Measurements from ENCODE around the gene SKP2.

SKP2 gene

DNA sequence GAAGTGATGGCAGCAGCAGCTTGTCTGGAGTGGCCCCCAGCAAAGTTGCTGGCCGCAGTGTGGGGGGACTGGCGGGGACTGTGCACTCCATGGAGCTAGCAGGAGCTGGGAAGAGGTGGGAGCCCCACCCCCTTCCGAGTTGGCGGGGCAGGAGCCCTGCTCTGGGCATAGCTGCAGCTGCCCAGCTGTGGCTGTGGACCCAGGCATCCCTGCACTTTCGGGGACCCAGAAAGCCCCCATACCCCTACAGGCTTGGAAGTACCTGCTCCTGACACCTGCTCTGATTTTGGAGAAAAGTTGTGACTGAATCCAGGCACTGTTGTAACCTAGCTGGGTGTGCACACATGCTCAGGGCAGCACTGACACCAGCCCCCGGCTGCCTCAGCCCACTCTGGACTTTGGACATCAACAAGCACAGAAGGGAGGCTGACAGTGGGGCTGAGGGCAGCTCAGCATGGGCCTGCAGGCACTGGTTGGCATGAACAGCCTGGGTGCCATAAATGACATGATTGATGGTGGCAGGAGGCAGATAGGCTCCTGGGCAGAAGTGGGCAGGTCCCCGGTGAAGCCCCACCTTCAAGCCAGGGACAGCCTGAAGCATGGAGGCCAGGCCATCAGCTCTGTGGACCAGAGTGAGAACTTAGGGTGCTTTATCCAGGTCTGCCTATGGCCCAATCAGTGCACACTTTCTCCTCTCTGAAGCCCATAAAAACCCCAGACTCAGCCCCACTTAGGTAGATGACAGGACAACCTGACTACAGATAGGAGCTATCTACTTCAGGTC, 12.8 kb upstream of the SKP2 start:
- Histone ChIP-seq H3K4me3 (peak overlapping the region; percentile 10; the same call in 1 of the 2 replicates), H3K36me3 (peaks cover 48% of the 10 kb centered on the region), H3K9me3 (peaks cover 36% of the 10 kb centered on the region), H3K27ac (no peak overlapping the region), H3K27me3 (no peaks in the 10 kb centered on the region), H3K4me2 (no peak overlapping the region), H3K9ac (no peak overlapping the region), H4K20me1 (no peaks in the 10 kb centered on the region), H3K4me1 (no peaks in the 10 kb centered on the region)
- TF ChIP-seq Cebpa-rat (IDR thresholded peaks at IDR 0.05), result no peak

DNA sequence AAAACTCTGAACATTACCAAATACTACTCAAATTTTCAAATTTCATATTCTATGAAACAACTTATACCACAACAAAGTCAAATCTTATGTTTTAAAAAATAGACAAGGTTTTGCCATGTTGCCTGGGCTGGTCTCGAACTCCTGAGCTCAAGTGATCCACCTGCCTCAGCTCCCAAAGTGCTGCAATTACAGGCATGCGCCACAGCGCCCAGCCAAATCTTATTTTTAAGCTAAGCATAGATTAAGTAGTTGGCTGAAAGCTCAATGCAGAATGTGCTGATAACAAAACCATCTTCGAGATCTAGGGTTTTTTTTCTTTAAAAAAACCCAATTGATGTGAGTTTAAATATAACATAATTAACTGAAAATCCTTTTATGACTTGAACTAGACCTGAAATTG, 6.6 kb upstream of the SKP2 start:
- H3K36me3 ChIP-seq, result peaks cover 18% of the 10 kb centered on the region
- no peaks in the 10 kb centered on the region for H3K27me3 ChIP-seq
- H3K27ac ChIP-seq, result no peak overlapping the region
- H3K9me3 ChIP-seq, result peaks cover 15% of the 10 kb centered on the region
- no peak for TF ChIP-seq Cebpa-rat (IDR thresholded peaks at IDR 0.05)
- peaks cover 9% of the 10 kb centered on the region for H3K4me1 ChIP-seq
- no peak overlapping the region for H3K4me3 ChIP-seq
- no peaks in the 10 kb centered on the region for H4K20me1 ChIP-seq
- no peak overlapping the region for H3K9ac ChIP-seq
- no peak overlapping the region for H3K4me2 ChIP-seq

DNA sequence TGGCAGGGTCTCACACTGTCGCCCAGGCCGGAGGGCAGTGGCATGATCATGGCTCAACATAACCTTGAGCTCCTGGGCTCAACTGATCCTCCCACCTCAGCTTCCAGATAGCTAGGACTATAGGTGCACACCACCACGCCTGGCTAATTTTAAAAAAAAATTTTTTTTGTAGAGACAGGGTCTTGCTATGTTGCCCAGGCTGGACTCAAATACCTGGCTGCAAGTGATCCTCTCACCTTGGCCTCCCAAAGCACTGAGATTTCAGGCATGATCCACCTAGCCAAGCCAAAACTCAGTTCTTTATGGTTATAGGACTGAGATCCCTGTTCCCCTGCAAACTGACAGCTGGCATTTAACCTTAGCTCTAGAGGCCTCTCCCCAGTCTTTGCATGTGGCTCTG, 5.5 kb upstream of the SKP2 start:
- no peaks in the 10 kb centered on the region for H4K20me1 ChIP-seq
- no peaks in the 10 kb centered on the region for H3K27me3 ChIP-seq
- no peak overlapping the region for H3K4me2 ChIP-seq
- 0 out of 2 replicates have a peak, but pooled peaks cover 7% of the 10 kb centered on the region for H3K9me3 ChIP-seq
- H3K4me1 ChIP-seq, result peaks cover 16% of the 10 kb centered on the region
- TF ChIP-seq Cebpa-rat (IDR thresholded peaks at IDR 0.05), result no peak
- H3K36me3 ChIP-seq, result peaks cover 9% of the 10 kb centered on the region; the same call in 1 of the 2 replicates
- no peak overlapping the region for H3K4me3 ChIP-seq
- no peak overlapping the region for H3K9ac ChIP-seq
- no peak overlapping the region for H3K27ac ChIP-seq

DNA sequence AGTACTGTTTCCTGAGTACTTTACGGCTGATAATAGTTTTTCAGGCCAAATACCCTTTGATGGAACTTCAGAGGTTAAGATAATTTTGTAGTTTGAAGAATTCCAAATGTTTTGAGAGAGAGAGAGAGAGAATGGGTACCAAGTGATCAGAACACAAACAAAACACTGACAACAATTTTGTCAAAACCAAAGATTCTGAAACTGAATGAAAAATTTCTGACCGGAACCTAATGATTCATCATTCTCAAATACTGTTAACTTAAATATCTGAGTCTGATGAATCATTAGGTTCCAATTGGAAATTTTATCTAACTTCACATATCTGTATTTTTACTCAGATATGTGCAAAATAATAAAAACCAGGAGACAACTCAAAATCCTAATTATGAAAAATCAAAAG, 4.2 kb upstream of the SKP2 start:
- no peaks in the 10 kb centered on the region for H3K27me3 ChIP-seq
- 0 out of 2 replicates have a peak, but pooled peaks cover 3% of the 10 kb centered on the region for H3K9me3 ChIP-seq
- H3K27ac ChIP-seq, result no peak overlapping the region
- H3K4me3 ChIP-seq, result no peak overlapping the region
- H3K4me2 ChIP-seq, result no peak overlapping the region
- no peaks in the 10 kb centered on the region for H4K20me1 ChIP-seq
- H3K9ac ChIP-seq, result no peak overlapping the region
- no peak for TF ChIP-seq Cebpa-rat (IDR thresholded peaks at IDR 0.05)
- peaks cover 4% of the 10 kb centered on the region; the same call in 1 of the 2 replicates for H3K36me3 ChIP-seq
- H3K4me1 ChIP-seq, result peaks cover 16% of the 10 kb centered on the region

DNA sequence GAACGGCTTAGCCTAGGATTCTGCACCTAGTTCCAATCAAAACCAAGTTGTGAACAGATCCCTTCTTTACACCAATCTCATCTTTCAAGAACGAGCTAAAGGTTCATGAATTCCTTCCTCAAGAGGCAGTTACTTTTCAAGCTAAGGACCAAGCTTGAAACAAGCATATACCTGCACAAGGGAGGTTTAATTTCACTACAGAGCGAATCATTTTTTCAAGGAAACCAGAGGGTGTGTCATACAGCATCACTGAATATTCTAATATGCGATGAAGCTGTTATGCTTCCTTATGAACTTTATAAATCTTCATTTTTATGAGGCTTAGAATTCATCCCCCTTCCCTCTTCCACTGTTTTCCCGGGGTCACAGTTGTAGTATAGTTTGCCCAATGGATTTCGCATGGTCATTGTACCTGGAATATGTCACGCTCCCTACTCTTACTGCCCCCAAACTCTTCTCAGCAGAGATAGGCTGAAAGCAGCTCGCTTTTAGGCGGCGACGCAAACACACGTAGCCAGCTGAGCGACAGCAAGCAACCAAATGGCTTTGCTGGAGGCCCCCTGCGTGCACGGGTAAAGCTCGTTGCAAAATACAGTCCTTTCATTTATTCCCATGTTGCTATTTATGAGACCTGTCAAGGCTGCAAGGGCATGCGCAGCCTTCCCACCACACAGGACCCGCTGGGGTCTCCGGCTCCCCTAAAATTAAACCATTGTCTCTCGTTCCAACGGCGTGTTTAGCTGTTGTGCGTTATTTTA, 1.1 kb upstream of the SKP2 start:
- no peaks in the 10 kb centered on the region for H3K27me3 ChIP-seq
- peaks cover 23% of the 10 kb centered on the region for H3K36me3 ChIP-seq
- peak overlapping the region; percentile 97 for H3K4me3 ChIP-seq
- peak overlapping the region; percentile 85 for H3K4me2 ChIP-seq
- H3K9ac ChIP-seq, result peak overlapping the region; percentile 87
- no peak for TF ChIP-seq Cebpa-rat (IDR thresholded peaks at IDR 0.05)
- no peaks in the 10 kb centered on the region for H3K9me3 ChIP-seq
- peak overlapping the region; percentile 81 for H3K27ac ChIP-seq
- 0 out of 2 replicates have a peak, but pooled peaks cover under 1% of the 10 kb centered on the region for H4K20me1 ChIP-seq
- H3K4me1 ChIP-seq, result peaks cover 45% of the 10 kb centered on the region

DNA sequence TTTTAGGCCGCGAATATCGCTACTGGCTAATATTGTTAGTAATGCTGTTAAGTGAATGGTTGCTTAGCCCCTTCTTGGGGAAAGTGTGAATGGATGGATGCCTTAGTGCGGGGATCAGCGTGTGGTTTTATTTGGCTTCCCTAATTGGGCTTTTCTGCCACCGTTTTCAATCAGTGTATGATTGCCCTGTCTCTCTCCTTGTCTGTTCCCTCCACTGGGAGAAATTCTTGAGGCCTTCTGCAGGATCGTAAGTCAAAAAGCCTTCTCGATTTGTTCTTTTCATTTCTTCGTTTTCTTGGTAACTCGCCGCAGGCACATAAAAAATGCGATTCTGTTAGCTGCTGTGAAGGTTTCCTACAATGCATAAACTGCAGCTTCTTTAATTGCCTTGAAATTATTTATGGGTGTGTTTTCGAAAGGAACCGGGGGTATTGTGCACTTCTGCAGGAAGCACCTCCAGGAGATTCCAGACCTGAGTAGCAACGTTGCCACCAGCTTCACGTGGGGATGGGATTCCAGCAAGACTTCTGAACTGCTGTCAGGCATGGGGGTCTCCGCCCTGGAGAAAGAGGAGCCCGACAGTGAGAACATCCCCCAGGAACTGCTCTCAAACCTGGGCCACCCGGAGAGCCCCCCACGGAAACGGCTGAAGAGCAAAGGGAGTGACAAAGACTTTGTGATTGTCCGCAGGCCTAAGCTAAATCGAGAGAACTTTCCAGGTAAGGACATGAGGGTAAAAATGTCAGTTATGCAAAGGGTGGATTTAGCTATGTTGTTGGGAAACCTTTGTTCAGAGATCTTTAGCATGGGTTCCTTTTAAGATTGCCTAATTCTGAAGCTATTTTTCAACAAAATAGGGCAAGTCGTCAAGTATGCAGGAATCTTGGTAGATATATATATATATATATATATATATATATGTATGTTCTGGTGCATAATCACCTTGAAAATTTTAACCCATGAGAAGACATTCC, 700 bp downstream of the SKP2 start:
- peaks cover 55% of the 10 kb centered on the region for H3K4me1 ChIP-seq
- 0 out of 2 replicates have a peak, but pooled peaks cover 5% of the 10 kb centered on the region for H4K20me1 ChIP-seq
- peak overlapping the region; percentile 95 for H3K4me2 ChIP-seq
- no peaks in the 10 kb centered on the region for H3K27me3 ChIP-seq
- H3K9ac ChIP-seq, result peak overlapping the region; percentile 87
- peak overlapping the region; percentile 79 for H3K27ac ChIP-seq
- peak overlapping the region; percentile 97 for H3K4me3 ChIP-seq
- H3K36me3 ChIP-seq, result peaks cover 41% of the 10 kb centered on the region
- no peaks in the 10 kb centered on the region for H3K9me3 ChIP-seq
- no peak for TF ChIP-seq Cebpa-rat (IDR thresholded peaks at IDR 0.05)

DNA sequence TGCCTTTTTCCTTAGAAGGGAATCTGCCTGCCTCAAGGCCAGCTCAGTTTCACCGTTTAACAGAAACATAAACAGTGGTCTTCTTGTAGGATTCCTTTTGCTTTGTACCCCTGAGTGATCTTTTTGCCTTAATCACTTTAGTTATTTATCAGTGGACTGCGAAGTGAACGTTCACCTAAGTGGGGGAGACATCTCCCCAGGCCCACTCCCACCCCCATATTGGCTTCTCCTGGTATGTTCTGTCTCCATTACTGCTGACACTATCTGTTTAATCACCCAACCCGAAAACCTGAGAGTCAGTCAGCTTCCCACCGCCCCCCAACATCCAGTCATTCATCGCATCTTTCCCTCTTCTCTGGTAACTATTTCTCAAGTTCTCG, 1.4 kb downstream of the SKP2 start:
- Histone ChIP-seq H3K4me2 (peak overlapping the region; percentile 95), H3K27ac (peak overlapping the region; percentile 79), H4K20me1 (peaks cover 9% of the 10 kb centered on the region; the same call in 1 of the 2 replicates), H3K4me3 (peak overlapping the region; percentile 97), H3K4me1 (peaks cover 61% of the 10 kb centered on the region), H3K9me3 (no peaks in the 10 kb centered on the region), H3K36me3 (peaks cover 48% of the 10 kb centered on the region), H3K9ac (peak overlapping the region; percentile 87), H3K27me3 (no peaks in the 10 kb centered on the region)
- no peak for TF ChIP-seq Cebpa-rat (IDR thresholded peaks at IDR 0.05)

DNA sequence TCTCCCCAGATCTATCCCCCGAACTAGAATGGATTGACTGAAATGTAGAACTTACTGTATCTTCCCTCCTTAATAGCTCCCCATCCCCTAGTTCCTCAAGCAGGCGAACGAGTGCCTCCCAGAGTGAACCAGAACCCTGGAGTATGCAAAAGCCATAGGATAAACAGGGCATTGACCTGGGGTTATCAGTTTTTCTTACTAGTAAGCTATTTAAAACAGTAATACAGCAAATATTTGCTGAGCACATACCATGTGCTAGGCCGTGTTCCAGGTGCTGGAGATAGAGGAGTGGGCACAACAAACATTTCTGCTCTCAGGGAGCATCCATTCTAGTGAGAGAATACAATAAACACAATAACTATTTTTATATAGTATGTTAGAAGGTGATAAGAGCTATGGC, 1.8 kb downstream of the SKP2 start:
- Histone ChIP-seq H3K36me3 (peaks cover 52% of the 10 kb centered on the region), H3K4me1 (peaks cover 62% of the 10 kb centered on the region), H3K9ac (peak overlapping the region; percentile 87), H3K27ac (no peak overlapping the region), H3K4me2 (peak overlapping the region; percentile 95), H3K9me3 (no peaks in the 10 kb centered on the region), H3K27me3 (no peaks in the 10 kb centered on the region), H4K20me1 (peaks cover 11% of the 10 kb centered on the region; the same call in 1 of the 2 replicates), H3K4me3 (peak overlapping the region; percentile 97)
- TF ChIP-seq Cebpa-rat (IDR thresholded peaks at IDR 0.05), result no peak

DNA sequence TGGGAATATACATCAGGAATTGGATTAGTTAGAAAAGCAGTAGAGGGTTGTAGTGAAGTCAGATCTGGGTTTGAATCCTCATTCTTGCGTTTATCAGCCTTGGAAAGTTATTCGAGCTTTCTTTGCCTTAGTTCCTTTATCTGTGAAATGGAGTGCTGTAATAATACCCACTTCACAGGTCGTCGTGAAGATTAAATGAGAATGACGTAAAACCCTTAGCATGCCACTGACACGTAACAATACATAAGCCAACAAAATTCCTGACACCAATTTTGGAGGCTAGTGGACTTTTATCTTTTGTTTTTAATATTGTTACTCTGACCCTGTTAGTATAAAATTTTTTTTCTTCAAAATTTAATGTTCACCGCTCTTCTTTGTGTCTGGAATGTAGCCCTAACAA, 3.4 kb downstream of the SKP2 start:
- TF ChIP-seq Cebpa-rat (IDR thresholded peaks at IDR 0.05), result no peak
- Histone ChIP-seq H3K4me1 (peaks cover 53% of the 10 kb centered on the region), H3K9me3 (no peaks in the 10 kb centered on the region), H3K27ac (no peak overlapping the region), H3K36me3 (peaks cover 68% of the 10 kb centered on the region), H3K27me3 (no peaks in the 10 kb centered on the region), H4K20me1 (peaks cover 20% of the 10 kb centered on the region; the same call in 1 of the 2 replicates), H3K4me2 (no peak overlapping the region), H3K9ac (no peak overlapping the region), H3K4me3 (no peak overlapping the region)
